ENCODE results near the gene CT47C1. TPM values are rescaled to one million over a fixed set of nuclear protein-coding genes. Genes with fewer than 3 reads are reported as not detected.

The CT47C1 gene
- polyA plus RNA-seq, 1 of the 3 experiments (the other 2 are of a cell fraction): not detected

- H3K4me3 ChIP-seq (ENCODE audit: low read depth in 2 of 2, low read length in 1 of 2): no peak overlapping the region
- H3K79me2 ChIP-seq (ENCODE audit: insufficient read depth): no peaks in the 10 kb centered on the region
- no peaks in the 10 kb centered on the region for H3K9me2 ChIP-seq
- no peak overlapping the region for H2AFZ ChIP-seq (ENCODE audit: low read depth)
- ChIA-PET POLR2A (no interaction called here), CTCF (interaction anchor here (0.9 kb wide), 1 partner anchor 85 kb away, joined by 3 read pairs; no protein-coding TSS in a partner anchor)
- no peaks in the 10 kb centered on the region for H4K20me1 ChIP-seq (ENCODE audit: insufficient read depth)
- H3K27me3 ChIP-seq (ENCODE audit: insufficient read depth): peaks cover 54% of the 10 kb centered on the region; the same call in 1 of the 2 replicates
- H3F3A ChIP-seq (replicated peaks; ENCODE audit: insufficient read depth): no peaks in the 10 kb centered on the region
- H3K9ac ChIP-seq: no peak overlapping the region
- no peak overlapping the region for H3K27ac ChIP-seq (ENCODE audit: low read depth in 2 of 2, low read length in 1 of 2)
- H3K4me1 ChIP-seq (ENCODE audit: control insufficient read depth in 1 of 2, insufficient read depth in 2 of 2, low read depth in 1 of 2, low read length in 1 of 2): no peaks in the 10 kb centered on the region
- no peaks in the 10 kb centered on the region for H3K36me3 ChIP-seq (replicated peaks in 1 of 2; ENCODE audit: control insufficient read depth in 1 of 2, insufficient read depth in 2 of 2, low read length in 1 of 2)
- no peak overlapping the region for H3K4me2 ChIP-seq
- TF ChIP-seq TEAD4 (IDR thresholded peaks at IDR 0.05; ENCODE audit: borderline replicate concordance, insufficient read depth): no peak
- TF ChIP-seq RAD21 (IDR thresholded peaks at IDR 0.05; ENCODE audit: low read length): no peak
- no peak for TF ChIP-seq EZH2phosphoT487 (IDR thresholded peaks at IDR 0.05; ENCODE audit: borderline replicate concordance, low read depth)
- no peak for TF ChIP-seq GABPA (IDR thresholded peaks at IDR 0.05; ENCODE audit: low read depth)
- no peak for TF ChIP-seq YY1 (IDR thresholded peaks at IDR 0.05; ENCODE audit: low read depth)
- TF ChIP-seq SMC3 (IDR thresholded peaks at IDR 0.05; ENCODE audit: low read depth, low read length): no peak
- no peak for TF ChIP-seq CTCF (IDR thresholded peaks at IDR 0.05)
- no peak for TF ChIP-seq RXRA (IDR thresholded peaks at IDR 0.05; ENCODE audit: borderline replicate concordance, low read depth)
- TF ChIP-seq USF1 (IDR thresholded peaks at IDR 0.05; ENCODE audit: borderline replicate concordance, low read depth): no peak
- TF ChIP-seq TAF1 (IDR thresholded peaks at IDR 0.05; ENCODE audit: borderline replicate concordance, low read depth, low read length): no peak
- TF ChIP-seq FOXM1 (IDR thresholded peaks at IDR 0.05; ENCODE audit: low read depth): no peak
- TF ChIP-seq ELF1 (IDR thresholded peaks at IDR 0.05): no peak
- no peak for TF ChIP-seq TCF12 (IDR thresholded peaks at IDR 0.05)
- TF ChIP-seq MEF2A (IDR thresholded peaks at IDR 0.05; ENCODE audit: borderline replicate concordance, low read depth): no peak
- no peak for TF ChIP-seq MAX (IDR thresholded peaks at IDR 0.05; ENCODE audit: low read depth)
- no peak for TF ChIP-seq PBX3 (IDR thresholded peaks at IDR 0.05)
- no peak for TF ChIP-seq CHD2 (IDR thresholded peaks at IDR 0.05; ENCODE audit: low read length, partially characterized antibody)
- TF ChIP-seq JUND (IDR thresholded peaks at IDR 0.05): no peak
- WGBS (ENCODE audit: low lambda C conversion rate): 16% methylated on average over 1 of the region's 1 CpG
- DNase-seq: no peak
- no peaks in the 10 kb centered on the region for H3K9me3 ChIP-seq
Observed at GRCh38 chrX:119089619-119090018, 16.8 kb downstream of the CT47C1 start.

Data from SK-N-SH (cell line).